Measurements from ENCODE around the gene FANCM.

DNA sequence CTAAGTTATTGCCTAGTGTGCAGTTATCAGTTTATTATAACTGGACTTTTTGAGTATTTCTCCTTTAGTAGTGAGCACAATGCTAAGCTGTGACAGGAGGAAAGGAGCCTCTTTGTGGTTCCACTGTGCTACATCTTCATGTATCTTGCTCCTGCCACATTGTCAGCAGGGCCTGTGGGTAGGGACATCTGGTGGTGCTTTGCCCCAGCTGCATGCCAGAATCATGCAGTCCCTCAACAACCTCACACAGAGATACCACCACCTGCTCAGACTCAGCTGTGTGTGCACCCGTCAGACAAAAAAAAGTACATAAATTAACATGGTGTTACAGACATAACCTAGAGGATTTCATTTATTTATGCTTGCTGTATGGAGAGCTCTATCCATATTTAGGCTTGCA is 66.2 kb downstream of the FANCM start:
- TF ChIP-seq, protein P1, sequence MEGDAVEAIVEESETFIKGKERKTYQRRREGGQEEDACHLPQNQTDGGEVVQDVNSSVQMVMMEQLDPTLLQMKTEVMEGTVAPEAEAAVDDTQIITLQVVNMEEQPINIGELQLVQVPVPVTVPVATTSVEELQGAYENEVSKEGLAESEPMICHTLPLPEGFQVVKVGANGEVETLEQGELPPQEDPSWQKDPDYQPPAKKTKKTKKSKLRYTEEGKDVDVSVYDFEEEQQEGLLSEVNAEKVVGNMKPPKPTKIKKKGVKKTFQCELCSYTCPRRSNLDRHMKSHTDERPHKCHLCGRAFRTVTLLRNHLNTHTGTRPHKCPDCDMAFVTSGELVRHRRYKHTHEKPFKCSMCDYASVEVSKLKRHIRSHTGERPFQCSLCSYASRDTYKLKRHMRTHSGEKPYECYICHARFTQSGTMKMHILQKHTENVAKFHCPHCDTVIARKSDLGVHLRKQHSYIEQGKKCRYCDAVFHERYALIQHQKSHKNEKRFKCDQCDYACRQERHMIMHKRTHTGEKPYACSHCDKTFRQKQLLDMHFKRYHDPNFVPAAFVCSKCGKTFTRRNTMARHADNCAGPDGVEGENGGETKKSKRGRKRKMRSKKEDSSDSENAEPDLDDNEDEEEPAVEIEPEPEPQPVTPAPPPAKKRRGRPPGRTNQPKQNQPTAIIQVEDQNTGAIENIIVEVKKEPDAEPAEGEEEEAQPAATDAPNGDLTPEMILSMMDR (IDR thresholded peaks at IDR 0.05; ENCODE audit: low read depth, low read length, poor library complexity, severe bottlenecking) = peak; percentile 36
- no peak for TF ChIP-seq EZH2phosphoT487 (IDR thresholded peaks at IDR 0.05; ENCODE audit: borderline replicate concordance, low read length)

All from DOHH2 (cell line).